DMS 273 (cell line): ENCODE data around the gene CCDC141.

Experiments
- DNase-seq: peaks from one replicate; lab custom pipeline; 2025; ENCODE audit not compliant: unreplicated experiment; lab: John Stamatoyannopoulos, UW

The CCDC141 gene

GRCh38 chr2:178799305-178799704, 250.6 kb downstream of the CCDC141 start:
- no peak for DNase-seq

- peak; percentile 72 for DNase-seq
These were observed 253.8 kb downstream of the CCDC141 start for GRCh38 chr2:178796079-178796677.

DNA sequence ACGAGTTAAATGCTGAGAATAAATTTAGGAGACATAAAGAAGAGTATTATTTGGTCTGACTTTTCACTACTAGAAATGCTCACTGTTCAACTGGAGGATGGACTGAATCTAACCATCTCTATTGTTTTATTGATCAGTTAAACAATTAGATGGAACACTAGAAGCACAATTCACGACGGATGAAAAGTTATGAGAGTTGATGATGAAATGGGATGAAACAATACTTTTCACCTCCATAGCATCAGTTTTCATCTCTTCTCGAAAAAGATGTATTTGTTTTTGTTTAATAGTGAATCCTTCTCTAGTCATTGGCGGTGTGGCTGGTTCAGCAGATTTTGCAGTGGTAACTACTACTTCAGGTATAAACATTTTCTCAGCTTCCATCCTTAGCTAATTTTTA, 262.0 kb downstream of the CCDC141 start:
- no peak for DNase-seq

GRCh38 chr2:178787155-178787554, 262.8 kb downstream of the CCDC141 start:
- DNase-seq = no peak

GRCh38 chr2:178783889-178784288, 266.0 kb downstream of the CCDC141 start:
- no peak for DNase-seq

GRCh38 chr2:178782236-178782635, 267.7 kb downstream of the CCDC141 start:
- no peak for DNase-seq
